Testis (tissue), 3 donors: ENCODE measurements around the gene NCR2. TPM values are rescaled to one million over a fixed set of nuclear protein-coding genes. Genes with fewer than 3 reads are reported as not detected.

ENCODE experiments used
- DNase-seq: peaks from one replicate; pipeline ENCODE4 v3.0.0-alpha.2; 2019
- H3K27ac ChIP-seq, 2 donors: fragments of 200-600 bp; sonication (generic); one replicate each; pipeline ENCODE4 v1.5.1; 2019
- H3K27me3 ChIP-seq: fragments of 200-600 bp; sonication (generic); one replicate; pipeline ENCODE4 v1.5.1; 2019
- H3K36me3 ChIP-seq: fragments of 200-600 bp; sonication (generic); one replicate; pipeline ENCODE4 v1.5.1; 2017; ENCODE audit warnings: low read depth; ENCODE audit errors: missing control alignments
- H3K4me1 ChIP-seq: fragments of 200-600 bp; sonication (generic); one replicate; pipeline ENCODE4 v1.5.1; 2019
- H3K4me3 ChIP-seq, 2 donors: fragments of 200-600 bp; sonication (generic); one replicate each; pipeline ENCODE4 v1.5.1; 2017 to 2019
- H3K9me3 ChIP-seq: fragments of 200-600 bp; sonication (generic); one replicate; pipeline ENCODE4 v1.5.1; 2017
- POLR2A ChIP-seq: fragments of 450-650 bp; IDR thresholded peaks from one replicate; pipeline ENCODE4 v1.6.1; 2017; ENCODE audit warnings: antibody characterized with exemption, mild to moderate bottlenecking, moderate library complexity
- WGBS, 2 donors: methylation state at CpG; one replicate each; pipeline ENCODE4 v1.1.5; 2018; 5-methylcytosine and 5-hydroxymethylcytosine counted together
- intact Hi-C: fragments of 100-400 bp; cut with DNase I; formaldehyde crosslinking; loops from one replicate; pipeline ENCODE4 v1.15.1; 2023; ENCODE audit warnings: low total_unique reads
- polyA plus RNA-seq: library from polyadenylated mRNA; stranded (reverse); fragments of 350-450 nt; fragmentation: Illumina TruSeq; extraction: RNeasy Lipid Tissue Mini Kit (QIAGEN cat#74804); gene quantifications from one replicate; pipeline ENCODE4 v1.2.3, GENCODE V29; 2014; ENCODE audit warnings: low read depth, low replicate concordance; ENCODE audit not compliant: insufficient read depth
- total RNA-seq, 2 donors: library from RNA; depleted of rRNA; stranded (reverse); fragments of >200 nt; gene quantifications; one replicate each; pipeline ENCODE4 v1.2.3, GENCODE V29; 2016
- TF ChIP-seq, protein P1 (sequence below), 3 experiments: fragments of 450-650 bp in 2 of 3; fragments of 200-600 bp in 1 of 3; sonication (generic) in 1 of 3; IDR thresholded peaks; one replicate each; pipeline ENCODE4 v1.5.1; 2016 to 2019; ENCODE audit warnings: antibody characterized with exemption in 3 of 3, mild to moderate bottlenecking in 2 of 3, moderate library complexity in 1 of 3

NCR2 gene
- total and polyA plus RNA-seq, 3 donors from 2014 or later = not detected

DNA sequence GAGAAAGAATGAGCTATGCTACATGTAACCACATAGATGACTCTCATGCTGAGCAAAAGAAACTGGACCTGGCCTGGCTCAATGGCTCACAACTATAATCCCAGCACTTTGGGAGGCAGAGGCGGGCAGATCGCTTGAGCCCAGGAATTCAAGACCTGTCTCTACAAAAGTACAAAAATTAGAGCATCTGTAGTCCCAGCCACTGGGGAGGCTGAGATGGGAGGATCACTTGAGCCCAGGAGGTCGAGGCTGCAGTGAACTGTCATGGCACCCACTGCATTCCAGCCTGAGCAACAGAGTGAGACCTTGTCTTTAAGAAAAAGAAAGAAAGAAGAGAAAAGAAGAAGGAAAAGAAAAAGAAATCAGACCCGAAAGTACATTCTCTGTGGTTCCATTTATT, 41.7 kb downstream of the NCR2 start:
- TF ChIP-seq POLR2A = no peak
- TF ChIP-seq, protein P1, sequence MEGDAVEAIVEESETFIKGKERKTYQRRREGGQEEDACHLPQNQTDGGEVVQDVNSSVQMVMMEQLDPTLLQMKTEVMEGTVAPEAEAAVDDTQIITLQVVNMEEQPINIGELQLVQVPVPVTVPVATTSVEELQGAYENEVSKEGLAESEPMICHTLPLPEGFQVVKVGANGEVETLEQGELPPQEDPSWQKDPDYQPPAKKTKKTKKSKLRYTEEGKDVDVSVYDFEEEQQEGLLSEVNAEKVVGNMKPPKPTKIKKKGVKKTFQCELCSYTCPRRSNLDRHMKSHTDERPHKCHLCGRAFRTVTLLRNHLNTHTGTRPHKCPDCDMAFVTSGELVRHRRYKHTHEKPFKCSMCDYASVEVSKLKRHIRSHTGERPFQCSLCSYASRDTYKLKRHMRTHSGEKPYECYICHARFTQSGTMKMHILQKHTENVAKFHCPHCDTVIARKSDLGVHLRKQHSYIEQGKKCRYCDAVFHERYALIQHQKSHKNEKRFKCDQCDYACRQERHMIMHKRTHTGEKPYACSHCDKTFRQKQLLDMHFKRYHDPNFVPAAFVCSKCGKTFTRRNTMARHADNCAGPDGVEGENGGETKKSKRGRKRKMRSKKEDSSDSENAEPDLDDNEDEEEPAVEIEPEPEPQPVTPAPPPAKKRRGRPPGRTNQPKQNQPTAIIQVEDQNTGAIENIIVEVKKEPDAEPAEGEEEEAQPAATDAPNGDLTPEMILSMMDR (IDR thresholded peaks at IDR 0.05) = no peak
- intact Hi-C loops = no loop called here
- Histone ChIP-seq H3K27ac (no peak overlapping the region), H3K27me3 (no peaks in the 10 kb centered on the region), H3K9me3 (no peaks in the 10 kb centered on the region), H3K4me3 (no peak overlapping the region), H3K4me1 (peaks cover 10% of the 10 kb centered on the region), H3K36me3 (no peaks in the 10 kb centered on the region)
- DNase-seq = no peak
- WGBS, 2 donors = 88 to 95% methylated on average over 4 of the region's 4 CpGs

DNA sequence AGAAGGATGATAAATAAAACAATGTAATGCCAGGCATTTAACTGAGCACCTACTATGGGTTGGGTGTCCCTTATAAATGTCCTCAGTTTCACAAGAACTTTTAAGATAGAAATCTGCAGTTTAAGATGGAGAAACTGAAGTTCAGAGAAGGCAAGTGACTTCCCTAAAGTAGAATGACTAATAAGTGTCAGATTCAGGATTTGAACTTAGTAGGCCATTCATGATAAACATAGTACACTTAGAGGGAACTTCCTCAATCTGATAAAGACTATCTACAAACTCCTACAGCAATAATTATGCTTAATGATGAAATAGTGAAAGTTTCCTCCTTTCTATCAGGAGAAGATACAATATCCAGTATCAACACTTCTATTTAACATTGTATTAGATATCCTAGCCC, 43.9 kb downstream of the NCR2 start:
- no peaks in the 10 kb centered on the region for H3K36me3 ChIP-seq
- intact Hi-C loops = no loop called here
- no peaks in the 10 kb centered on the region for H3K4me1 ChIP-seq
- H3K27ac ChIP-seq = no peak overlapping the region
- H3K4me3 ChIP-seq = no peak overlapping the region
- H3K27me3 ChIP-seq = no peaks in the 10 kb centered on the region
- no peaks in the 10 kb centered on the region for H3K9me3 ChIP-seq
- DNase-seq = no peak
- no peak for TF ChIP-seq POLR2A
- TF ChIP-seq, protein P1 (IDR thresholded peaks at IDR 0.05) = no peak

DNA sequence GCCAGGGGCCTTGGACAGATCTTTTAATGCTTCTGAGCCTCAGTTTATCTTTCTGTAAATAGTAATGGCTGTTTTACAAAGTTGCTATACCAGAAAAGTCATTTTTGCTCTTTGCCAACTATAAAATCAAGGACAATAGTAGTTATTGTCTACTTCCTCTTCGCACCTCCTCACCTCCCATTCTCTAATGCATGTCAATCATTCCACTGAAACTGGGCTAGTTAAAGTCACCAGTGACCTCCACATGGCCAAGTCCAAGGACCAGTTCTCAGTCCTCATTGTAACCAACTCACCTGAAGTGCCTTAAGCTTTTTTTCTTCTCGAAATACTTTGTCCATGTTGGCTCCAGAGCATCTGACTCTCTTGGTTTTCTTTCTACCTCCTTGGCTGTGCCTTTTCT, 51.2 kb downstream of the NCR2 start:
- H3K36me3 ChIP-seq = no peaks in the 10 kb centered on the region
- no peak for DNase-seq
- H3K4me1 ChIP-seq = no peaks in the 10 kb centered on the region
- TF ChIP-seq, protein P1 (IDR thresholded peaks at IDR 0.05) = no peak
- TF ChIP-seq POLR2A = no peak
- 67 to 89% methylated on average over 2 of the region's 2 CpGs for WGBS, 2 donors
- H3K9me3 ChIP-seq = no peaks in the 10 kb centered on the region
- no peak overlapping the region for H3K4me3 ChIP-seq
- intact Hi-C loops = no loop called here
- no peak overlapping the region for H3K27ac ChIP-seq
- H3K27me3 ChIP-seq = no peaks in the 10 kb centered on the region

DNA sequence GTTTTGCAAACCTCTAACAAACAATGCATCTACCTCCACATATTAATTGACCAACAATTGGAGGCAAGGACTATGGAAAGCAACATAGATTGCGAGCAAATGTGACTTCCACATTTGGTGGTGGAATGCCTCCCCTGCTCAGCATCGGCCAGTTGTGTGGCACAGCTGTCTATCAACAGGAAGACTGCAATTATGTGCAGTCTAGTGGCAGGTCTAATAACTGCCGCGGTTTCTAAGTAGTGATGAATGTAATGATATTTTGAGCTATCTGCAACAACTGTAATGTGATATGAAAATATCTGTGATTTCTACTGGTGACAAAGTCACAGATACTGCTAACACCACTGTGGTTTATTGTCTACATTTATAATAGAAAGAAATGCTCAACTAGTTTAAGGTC, 56.8 kb downstream of the NCR2 start:
- H3K4me3 ChIP-seq = no peak overlapping the region
- no peak for DNase-seq
- H3K27me3 ChIP-seq = no peaks in the 10 kb centered on the region
- no peak for TF ChIP-seq POLR2A
- TF ChIP-seq, protein P1 (IDR thresholded peaks at IDR 0.05) = no peak
- no peaks in the 10 kb centered on the region for H3K36me3 ChIP-seq
- H3K4me1 ChIP-seq = no peaks in the 10 kb centered on the region
- intact Hi-C loops = no loop called here
- 76 to 80% methylated on average over 4 of the region's 4 CpGs for WGBS, 2 donors
- H3K27ac ChIP-seq = no peak overlapping the region
- no peaks in the 10 kb centered on the region for H3K9me3 ChIP-seq

DNA sequence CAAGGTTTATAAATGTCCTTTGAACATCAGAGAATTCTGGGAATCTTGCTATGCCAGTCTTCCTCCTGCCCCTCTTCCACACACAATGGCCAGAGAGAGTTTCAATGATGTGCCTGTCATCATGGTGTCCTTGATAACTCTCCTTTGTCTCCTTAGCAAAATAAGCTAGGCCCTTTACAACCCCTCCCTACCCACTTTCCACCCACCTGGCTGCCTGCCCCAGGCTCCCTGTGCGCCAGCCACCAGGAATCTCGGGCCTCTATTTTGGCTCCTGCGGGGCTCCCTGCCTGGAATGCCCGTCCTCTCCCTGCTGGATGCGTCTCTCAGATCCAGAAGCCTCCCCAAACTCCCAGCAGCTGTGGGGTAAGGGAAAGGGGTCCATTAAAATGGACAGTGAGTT, 60.9 kb downstream of the NCR2 start:
- no peak overlapping the region for H3K4me3 ChIP-seq
- 66 to 88% methylated on average over 5 of the region's 5 CpGs for WGBS, 2 donors

More for the DNA sequence above, 60.9 kb downstream of the NCR2 start:
- no peaks in the 10 kb centered on the region for H3K9me3 ChIP-seq
- intact Hi-C loops = no loop called here
- H3K4me1 ChIP-seq = peaks cover 12% of the 10 kb centered on the region
- no peak overlapping the region for H3K27ac ChIP-seq
- H3K36me3 ChIP-seq = no peaks in the 10 kb centered on the region
- TF ChIP-seq POLR2A = no peak
- TF ChIP-seq, protein P1 (IDR thresholded peaks at IDR 0.05) = no peak
- H3K27me3 ChIP-seq = no peaks in the 10 kb centered on the region
- no peak for DNase-seq
